Neuronal stem cell (in vitro differentiated cells): Measurements from ENCODE around the gene TM9SF3. TPM values are rescaled to one million over a fixed set of nuclear protein-coding genes. Genes with fewer than 3 reads are reported as not detected.

ENCODE experiments used
- DNase-seq: peaks from one replicate; pipeline ENCODE4 v3.0.0-alpha.2; 2013; ENCODE audit warnings: low spot score
- H2AFZ ChIP-seq: one replicate; pipeline ENCODE4 v1.6.1; 2013; ENCODE audit warnings: mild to moderate bottlenecking, low read length, inconsistent platforms
- H2AK5ac ChIP-seq: 2 replicates; pipeline ENCODE4 v1.6.1; 2013; ENCODE audit warnings: low read depth, mild to moderate bottlenecking, inconsistent platforms, low read length, moderate library complexity, mixed read lengths
- H2BK120ac ChIP-seq: 2 replicates; pipeline ENCODE4 v1.6.1; 2013; ENCODE audit warnings: low read depth, mild to moderate bottlenecking, inconsistent platforms, low read length, moderate library complexity, mixed read lengths
- H2BK12ac ChIP-seq: one replicate; pipeline ENCODE4 v1.6.1; 2013; ENCODE audit warnings: low read length, inconsistent platforms
- H2BK15ac ChIP-seq: 2 replicates; pipeline ENCODE4 v1.6.1; 2013; ENCODE audit warnings: mild to moderate bottlenecking, low read length, inconsistent platforms, mixed read lengths
- H2BK5ac ChIP-seq: one replicate; pipeline ENCODE4 v1.6.1; 2013; ENCODE audit warnings: inconsistent platforms, mild to moderate bottlenecking, low read length, moderate library complexity
- H3K14ac ChIP-seq: one replicate; pipeline ENCODE4 v1.6.1; 2013; ENCODE audit warnings: low read length, inconsistent platforms
- H3K18ac ChIP-seq: 2 replicates; pipeline ENCODE4 v1.6.1; 2013; ENCODE audit warnings: low read length, inconsistent platforms
- H3K23ac ChIP-seq: 2 replicates; pipeline ENCODE4 v1.6.1; 2013; ENCODE audit warnings: low read depth, mild to moderate bottlenecking, mixed read lengths, low read length, inconsistent platforms; ENCODE audit not compliant: poor library complexity
- H3K27ac ChIP-seq: replicated peaks from 3 replicates; pipeline ENCODE4 v1.5.1; 2013; ENCODE audit warnings: low read length, inconsistent platforms
- H3K27me3 ChIP-seq, 3 experiments: 2 replicates each; pipeline ENCODE4 v1.6.1; 2013; ENCODE audit warnings: low read length in 3 of 3, mild to moderate bottlenecking in 2 of 3, inconsistent platforms in 1 of 3, low read depth in 1 of 3, mixed read lengths in 1 of 3, moderate library complexity in 1 of 3; ENCODE audit not compliant: control insufficient read depth in 3 of 3, insufficient read depth in 3 of 3
- H3K36me3 ChIP-seq, 2 donors: replicated peaks in 1 of 2; 2 replicates each; pipeline ENCODE4 v1.6.1; 2013; ENCODE audit warnings: low read length in 2 of 2; ENCODE audit not compliant: control insufficient read depth in 2 of 2, insufficient read depth in 2 of 2
- H3K4ac ChIP-seq: 2 replicates; pipeline ENCODE4 v1.6.1; 2013; ENCODE audit warnings: inconsistent platforms, mild to moderate bottlenecking, low read length, moderate library complexity
- H3K4me1 ChIP-seq, 2 donors: 1 replicate in 1 of 2; 2 replicates in 1 of 2; pipeline ENCODE4 v1.6.1; 2013; ENCODE audit warnings: low read length in 2 of 2, low read depth in 1 of 2; ENCODE audit not compliant: control insufficient read depth in 2 of 2, insufficient read depth in 1 of 2
- H3K4me2 ChIP-seq: one replicate; pipeline ENCODE4 v1.6.1; 2013; ENCODE audit warnings: mild to moderate bottlenecking, low read length, inconsistent platforms; ENCODE audit not compliant: insufficient read depth, poor library complexity, severe bottlenecking
- H3K4me3 ChIP-seq, 2 donors: 2 replicates each; pipeline ENCODE4 v1.5.1; 2013; ENCODE audit warnings: low read length in 2 of 2, mild to moderate bottlenecking in 2 of 2, inconsistent platforms in 1 of 2, moderate library complexity in 1 of 2
- H3K79me1 ChIP-seq: one replicate; pipeline ENCODE4 v1.6.1; 2013; ENCODE audit warnings: low read depth, mild to moderate bottlenecking, inconsistent platforms, low read length, moderate library complexity
- H3K9ac ChIP-seq: one replicate; pipeline ENCODE4 v1.6.1; 2013; ENCODE audit warnings: mild to moderate bottlenecking, low read depth, low read length, inconsistent platforms; ENCODE audit not compliant: poor library complexity
- H3K9me3 ChIP-seq, 2 donors: replicated peaks in 1 of 2; 2 replicates each; pipeline versions ENCODE3 to v1.6.1; 2013; ENCODE audit warnings: low read length in 2 of 2, mild to moderate bottlenecking in 2 of 2, inconsistent platforms in 1 of 2, low read depth in 1 of 2, mixed read lengths in 1 of 2, moderate library complexity in 1 of 2; ENCODE audit not compliant: control insufficient read depth in 2 of 2, insufficient read depth in 1 of 2
- H4K8ac ChIP-seq: one replicate; pipeline ENCODE4 v1.6.1; 2013; ENCODE audit warnings: low read depth, mild to moderate bottlenecking, inconsistent platforms, low read length, moderate library complexity
- H4K91ac ChIP-seq: one replicate; pipeline ENCODE4 v1.6.1; 2013; ENCODE audit warnings: low read length, low read depth, mild to moderate bottlenecking, inconsistent platforms; ENCODE audit not compliant: poor library complexity
- WGBS, 2 donors: extraction: QIAGEN DNeasy Blood & Tissue Kit; methylation state at CpG; one replicate each; pipeline ENCODE4 v1.1.7; 2013; ENCODE audit warnings: missing lambda C conversion rate in 2 of 2, mixed read lengths in 1 of 2; ENCODE audit not compliant: insufficient read length in 2 of 2, insufficient replicate concordance in 1 of 2; ENCODE audit errors: extremely low coverage in 2 of 2; 5-methylcytosine and 5-hydroxymethylcytosine counted together
- small RNA-seq: library from polyadenylated mRNA; stranded (forward); fragments of <200 nt; extraction: miRNeasy Mini kit (QIAGEN cat#:217004); gene quantifications from one replicate; pipeline ENCODE3, GENCODE V24; 2013; ENCODE audit not compliant: insufficient read depth

The TM9SF3 gene

GRCh38 chr10:96473866-96474265 lies 112.9 kb downstream of the TM9SF3 start:
- Histone ChIP-seq H2AFZ (no peak overlapping the region), H2BK5ac (no peak overlapping the region), H2BK12ac (no peak overlapping the region), H3K4me2 (no peak overlapping the region), H3K14ac (no peak overlapping the region), H3K27ac (no peak overlapping the region), H2BK120ac (no peak overlapping the region), H3K79me1 (no peaks in the 10 kb centered on the region), H3K4ac (no peak overlapping the region), H3K4me1 (peaks cover 0 to 12% of the 10 kb centered on the region in 2 donors), H3K27me3 (peaks cover 0 to 26% (median 0%) of the 10 kb centered on the region in 3 experiments), H3K9me3 (peaks cover 0 to 4% of the 10 kb centered on the region in 2 donors), H4K91ac (no peak overlapping the region), H3K9ac (no peak overlapping the region), H3K36me3 (no peaks in the 10 kb centered on the region), H3K18ac (no peak overlapping the region), H2BK15ac (no peak overlapping the region), H4K8ac (no peak overlapping the region), H3K4me3 (no peak overlapping the region), H3K23ac (no peak overlapping the region), H2AK5ac (no peak overlapping the region)
- no CpG with 5 or more reads among the region's 9 CpGs for WGBS, 2 donors
- peak; percentile 39 for DNase-seq

GRCh38 chr10:96470116-96470743 lies 116.6 kb downstream of the TM9SF3 start:
- no CpG with 5 or more reads among the region's 4 CpGs for WGBS, 2 donors
- Histone ChIP-seq H2AK5ac (no peak overlapping the region), H3K4me3 (no peak overlapping the region), H3K4me1 (peaks cover 0 to 12% of the 10 kb centered on the region in 2 donors), H3K23ac (no peak overlapping the region), H3K18ac (no peak overlapping the region), H3K9ac (no peak overlapping the region), H3K36me3 (no peaks in the 10 kb centered on the region), H3K27ac (no peak overlapping the region), H3K27me3 (peaks cover 0 to 24% (median 0%) of the 10 kb centered on the region in 3 experiments), H3K79me1 (no peaks in the 10 kb centered on the region), H2BK12ac (no peak overlapping the region), H2BK5ac (no peak overlapping the region), H2BK15ac (no peak overlapping the region), H3K9me3 (peaks cover 0 to 4% of the 10 kb centered on the region in 2 donors), H3K4ac (no peak overlapping the region), H4K91ac (no peak overlapping the region), H3K14ac (no peak overlapping the region), H2AFZ (no peak overlapping the region), H4K8ac (no peak overlapping the region), H3K4me2 (no peak overlapping the region), H2BK120ac (no peak overlapping the region)
- peak; percentile 39 for DNase-seq

- Histone ChIP-seq H3K4ac (no peak overlapping the region), H3K9me3 (no peaks in the 10 kb centered on the region), H3K36me3 (no peaks in the 10 kb centered on the region), H3K4me1 (peaks cover 0 to 5% of the 10 kb centered on the region in 2 donors), H2BK5ac (peak overlapping the region; percentile 19), H3K9ac (no peak overlapping the region), H3K27ac (no peak overlapping the region), H2BK12ac (no peak overlapping the region), H2AK5ac (no peak overlapping the region), H3K4me2 (no peak overlapping the region), H2BK15ac (no peak overlapping the region), H3K4me3 (no peak overlapping the region), H4K8ac (no peak overlapping the region), H3K79me1 (no peaks in the 10 kb centered on the region), H2BK120ac (no peak overlapping the region), H3K14ac (no peak overlapping the region), H4K91ac (no peak overlapping the region), H3K23ac (no peak overlapping the region), H2AFZ (no peak overlapping the region), H3K27me3 (peaks cover 0 to 10% (median 0%) of the 10 kb centered on the region in 3 experiments), H3K18ac (peak overlapping the region; percentile 68)
- WGBS, 2 donors = no CpG with 5 or more reads among the region's 5 CpGs
- no peak for DNase-seq
Measured at GRCh38 chr10:96468845-96469244, 118.0 kb downstream of the TM9SF3 start.

Small RNAs within 50 kb of the gene (small RNA-seq; reads per million reads assigned to genes)
- gene RNA5SP324 = not detected
